ENCODE measurements around the gene PCDHB15.
"Not testable (repeated sequence)": the region's sequence is repeated elsewhere in the genome, so short reads cannot be mapped to it uniquely, and the experiment has no call there.

PCDHB15 gene

GRCh38 chr5:141245250-141245717 lies at the start of gene PCDHB15:
Gene PCDHB15, plus strand, starts transcription at chr5:141245395. Its CDS starts 184 bp downstream, at chr5:141245579.
- FAIRE-seq: no peak

- FAIRE-seq: no peak
Observed at GRCh38 chr5:141196363-141196762, 48.8 kb upstream of the PCDHB15 start.

- no peak for FAIRE-seq
Observed at GRCh38 chr5:141199359-141200235, 45.6 kb upstream of the PCDHB15 start, which contains the start of gene PCDHB11. Gene PCDHB11, plus strand, starts transcription at chr5:141199627. Its CDS starts 148 bp downstream, at chr5:141199775.

GRCh38 chr5:141201126-141201525 lies 44.1 kb upstream of the PCDHB15 start:
- FAIRE-seq: not testable (repeated sequence)

DNA sequence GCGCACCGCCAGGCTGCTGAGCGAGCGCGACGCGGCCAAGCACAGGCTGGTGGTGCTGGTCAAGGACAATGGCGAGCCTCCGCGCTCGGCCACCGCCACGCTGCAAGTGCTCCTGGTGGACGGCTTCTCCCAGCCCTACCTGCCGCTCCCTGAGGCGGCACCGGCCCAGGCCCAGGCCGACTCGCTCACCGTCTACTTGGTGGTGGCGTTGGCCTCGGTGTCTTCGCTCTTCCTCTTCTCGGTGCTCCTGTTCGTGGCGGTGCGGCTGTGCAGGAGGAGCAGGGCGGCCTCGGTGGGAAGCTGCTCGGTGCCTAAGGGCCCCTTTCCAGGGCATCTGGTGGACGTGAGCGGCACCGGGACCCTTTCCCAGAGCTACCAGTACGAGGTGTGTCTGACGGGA lies 43.5 kb upstream of the PCDHB15 start:
- FAIRE-seq: not testable (repeated sequence)

- no peak for FAIRE-seq
Observed at GRCh38 chr5:141208478-141208877, 36.7 kb upstream of the PCDHB15 start, which contains the start of gene PCDHB12. Gene PCDHB12, plus strand, starts transcription at chr5:141208719. Its CDS starts 189 bp downstream, at chr5:141208908.

- not testable (repeated sequence) for FAIRE-seq
Observed at GRCh38 chr5:141210281-141210680, 34.9 kb upstream of the PCDHB15 start.

DNA sequence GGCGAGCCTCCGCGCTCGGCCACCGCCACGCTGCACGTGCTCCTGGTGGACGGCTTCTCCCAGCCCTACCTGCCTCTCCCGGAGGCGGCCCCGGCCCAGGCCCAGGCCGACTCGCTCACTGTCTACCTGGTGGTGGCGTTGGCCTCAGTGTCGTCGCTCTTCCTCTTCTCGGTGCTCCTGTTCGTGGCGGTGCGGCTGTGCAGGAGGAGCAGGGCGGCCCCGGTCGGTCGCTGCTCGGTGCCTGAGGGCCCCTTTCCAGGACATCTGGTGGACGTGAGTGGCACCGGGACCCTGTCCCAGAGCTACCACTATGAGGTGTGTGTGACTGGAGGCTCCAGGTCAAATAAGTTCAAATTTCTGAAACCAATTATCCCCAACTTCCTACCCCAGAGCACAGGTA lies 34.3 kb upstream of the PCDHB15 start:
- not testable (repeated sequence) for FAIRE-seq

DNA sequence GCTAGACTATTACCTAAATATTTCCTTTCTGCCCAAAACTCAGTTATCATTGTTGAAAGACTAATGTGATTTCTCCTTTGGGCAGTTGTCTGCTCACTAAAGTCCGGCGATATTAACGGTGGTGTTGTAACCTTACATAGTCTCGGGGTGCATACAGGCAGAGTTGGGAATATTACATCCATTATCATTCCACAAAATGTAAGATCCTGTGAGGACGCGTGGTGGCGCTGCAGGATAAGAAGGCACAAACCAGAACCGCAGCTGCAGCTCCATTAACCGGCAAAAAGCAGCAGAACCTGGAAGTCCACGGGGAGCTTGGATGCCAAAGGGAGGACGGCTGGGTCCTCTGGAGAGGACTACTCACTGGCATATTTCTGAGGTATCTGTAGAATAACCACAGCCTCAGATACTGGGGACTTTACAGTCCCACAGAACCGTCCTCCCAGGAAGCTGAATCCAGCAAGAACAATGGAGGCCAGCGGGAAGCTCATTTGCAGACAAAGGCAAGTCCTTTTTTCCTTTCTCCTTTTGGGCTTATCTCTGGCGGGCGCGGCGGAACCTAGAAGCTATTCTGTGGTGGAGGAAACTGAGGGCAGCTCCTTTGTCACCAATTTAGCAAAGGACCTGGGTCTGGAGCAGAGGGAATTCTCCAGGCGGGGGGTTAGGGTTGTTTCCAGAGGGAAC lies 31.4 kb upstream of the PCDHB15 start, which contains the start of gene PCDHB13:
TSS of gene PCDHB13 (plus strand) at position 264 of the 684 bp plus-strand sequence. CDS start at position 469, 205 bp downstream.
- FAIRE-seq: not testable (repeated sequence)

DNA sequence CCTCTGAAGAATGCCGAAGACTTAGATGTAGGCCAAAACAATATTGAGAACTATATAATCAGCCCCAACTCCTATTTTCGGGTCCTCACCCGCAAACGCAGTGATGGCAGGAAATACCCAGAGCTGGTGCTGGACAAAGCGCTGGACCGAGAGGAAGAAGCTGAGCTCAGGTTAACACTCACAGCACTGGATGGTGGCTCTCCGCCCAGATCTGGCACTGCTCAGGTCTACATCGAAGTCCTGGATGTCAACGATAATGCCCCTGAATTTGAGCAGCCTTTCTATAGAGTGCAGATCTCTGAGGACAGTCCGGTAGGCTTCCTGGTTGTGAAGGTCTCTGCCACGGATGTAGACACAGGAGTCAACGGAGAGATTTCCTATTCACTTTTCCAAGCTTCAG lies 30.6 kb upstream of the PCDHB15 start:
- FAIRE-seq: not testable (repeated sequence)

DNA sequence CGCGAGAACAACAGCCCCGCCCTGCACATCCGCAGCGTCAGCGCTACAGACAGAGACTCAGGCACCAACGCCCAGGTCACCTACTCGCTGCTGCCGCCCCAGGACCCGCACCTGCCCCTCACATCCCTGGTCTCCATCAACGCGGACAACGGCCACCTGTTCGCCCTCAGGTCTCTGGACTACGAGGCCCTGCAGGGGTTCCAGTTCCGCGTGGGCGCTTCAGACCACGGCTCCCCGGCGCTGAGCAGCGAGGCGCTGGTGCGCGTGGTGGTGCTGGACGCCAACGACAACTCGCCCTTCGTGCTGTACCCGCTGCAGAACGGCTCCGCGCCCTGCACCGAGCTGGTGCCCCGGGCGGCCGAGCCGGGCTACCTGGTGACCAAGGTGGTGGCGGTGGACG lies 29.7 kb upstream of the PCDHB15 start:
- FAIRE-seq: not testable (repeated sequence)

- FAIRE-seq: not testable (repeated sequence)
Observed at GRCh38 chr5:141216035-141216434, 29.2 kb upstream of the PCDHB15 start.

DNA sequence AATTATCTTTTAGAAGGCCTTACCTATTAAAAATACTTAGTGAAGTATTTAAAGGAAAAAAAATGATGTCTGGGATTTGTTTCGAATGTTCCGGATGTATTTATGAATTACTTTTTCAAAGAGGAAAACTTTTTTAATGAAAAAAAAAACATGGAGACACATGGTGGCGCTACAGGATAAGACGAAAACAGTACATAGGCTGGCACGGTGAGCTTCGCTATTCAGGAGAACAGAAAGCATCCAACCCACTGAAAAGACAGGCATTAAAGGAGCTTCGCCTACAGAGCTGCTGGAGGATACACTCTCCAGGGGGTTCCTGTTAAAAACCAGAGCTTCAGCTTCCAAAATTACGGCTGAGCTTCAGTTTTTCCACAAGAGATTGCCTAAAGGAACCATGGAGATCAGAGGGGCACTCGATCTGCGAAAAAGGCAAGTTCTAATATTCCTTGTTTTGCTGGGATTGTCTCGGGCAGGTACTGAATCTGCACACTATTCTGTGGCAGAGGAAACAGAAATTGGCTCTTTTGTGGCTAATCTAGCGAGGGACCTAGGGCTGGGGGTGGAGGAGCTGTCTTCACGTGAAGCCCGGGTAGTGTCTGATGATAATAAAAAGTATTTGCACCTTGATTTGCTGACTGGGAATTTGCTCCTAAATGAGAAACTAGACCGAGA lies 21.9 kb upstream of the PCDHB15 start, which contains the start of gene PCDHB14:
TSS of gene PCDHB14 (plus strand) at position 232 of the 672 bp plus-strand sequence. CDS start at position 395, 163 bp downstream.
- FAIRE-seq: no peak

DNA sequence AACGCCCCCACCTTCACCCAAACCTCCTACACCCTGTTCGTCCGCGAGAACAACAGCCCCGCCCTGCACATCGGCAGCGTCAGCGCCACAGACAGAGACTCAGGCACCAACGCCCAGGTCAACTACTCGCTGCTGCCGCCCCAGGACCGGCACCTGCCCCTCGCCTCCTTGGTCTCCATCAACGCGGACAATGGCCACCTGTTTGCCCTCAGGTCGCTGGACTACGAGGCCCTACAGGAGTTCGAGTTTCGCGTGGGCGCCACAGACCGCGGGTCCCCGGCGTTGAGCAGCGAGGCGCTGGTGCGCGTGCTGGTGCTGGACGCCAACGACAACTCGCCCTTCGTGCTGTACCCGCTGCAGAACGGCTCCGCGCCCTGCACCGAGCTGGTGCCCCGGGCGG lies 20.4 kb upstream of the PCDHB15 start:
- FAIRE-seq: not testable (repeated sequence)

DNA sequence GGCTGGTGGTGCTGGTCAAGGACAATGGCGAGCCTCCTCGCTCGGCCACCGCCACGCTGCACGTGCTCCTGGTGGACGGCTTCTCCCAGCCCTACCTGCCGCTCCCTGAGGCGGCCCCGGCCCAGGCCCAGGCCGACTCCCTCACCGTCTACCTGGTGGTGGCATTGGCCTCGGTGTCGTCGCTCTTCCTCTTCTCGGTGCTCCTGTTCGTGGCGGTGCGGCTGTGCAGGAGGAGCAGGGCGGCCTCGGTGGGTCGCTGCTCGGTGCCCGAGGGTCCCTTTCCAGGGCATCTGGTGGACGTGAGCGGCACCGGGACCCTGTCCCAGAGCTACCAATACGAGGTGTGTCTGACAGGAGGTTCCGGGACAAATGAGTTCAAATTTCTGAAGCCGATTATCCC lies 19.8 kb upstream of the PCDHB15 start:
- FAIRE-seq: not testable (repeated sequence)

DNA sequence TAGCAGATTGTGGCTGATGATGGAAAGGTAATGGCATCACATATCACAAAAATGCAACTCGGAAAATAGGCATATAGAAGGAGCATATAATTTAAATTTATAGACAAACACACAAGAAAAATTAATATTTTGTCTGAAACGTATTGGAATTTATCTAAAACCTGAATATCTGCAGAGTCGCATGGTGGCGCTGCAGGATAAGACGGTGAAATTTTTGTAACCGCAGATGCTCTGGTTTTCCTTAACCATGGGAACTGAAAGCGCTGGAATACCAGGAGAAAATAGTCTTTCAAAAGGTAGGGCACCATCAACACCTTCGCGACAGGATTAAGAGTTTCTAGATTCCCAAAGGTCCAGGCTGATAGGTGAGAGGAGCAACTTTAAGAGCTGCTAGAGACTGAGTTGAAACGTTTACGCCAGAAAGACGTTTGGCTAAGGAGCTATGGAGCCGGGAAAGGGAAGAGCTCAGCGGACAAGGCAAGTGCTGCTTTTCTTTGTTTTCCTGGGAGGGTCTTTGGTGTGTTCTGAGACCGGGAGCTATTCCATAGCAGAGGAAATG lies 11.0 kb upstream of the PCDHB15 start:
- no peak for FAIRE-seq

DNA sequence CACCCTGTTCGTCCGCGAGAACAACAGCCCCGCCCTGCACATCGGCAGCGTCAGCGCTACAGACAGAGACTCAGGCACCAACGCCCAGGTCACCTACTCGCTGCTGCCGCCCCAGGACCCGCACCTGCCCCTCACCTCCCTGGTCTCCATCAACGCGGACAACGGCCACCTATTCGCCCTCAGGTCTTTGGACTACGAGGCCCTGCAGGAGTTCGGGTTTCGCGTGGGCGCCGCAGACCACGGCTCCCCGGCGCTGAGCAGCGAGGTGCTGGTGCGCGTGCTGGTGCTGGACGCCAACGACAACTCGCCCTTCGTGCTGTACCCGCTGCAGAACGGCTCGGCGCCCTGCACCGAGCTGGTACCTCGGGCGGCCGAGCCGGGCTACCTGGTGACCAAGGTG lies 9.3 kb upstream of the PCDHB15 start:
- FAIRE-seq: not testable (repeated sequence)

DNA sequence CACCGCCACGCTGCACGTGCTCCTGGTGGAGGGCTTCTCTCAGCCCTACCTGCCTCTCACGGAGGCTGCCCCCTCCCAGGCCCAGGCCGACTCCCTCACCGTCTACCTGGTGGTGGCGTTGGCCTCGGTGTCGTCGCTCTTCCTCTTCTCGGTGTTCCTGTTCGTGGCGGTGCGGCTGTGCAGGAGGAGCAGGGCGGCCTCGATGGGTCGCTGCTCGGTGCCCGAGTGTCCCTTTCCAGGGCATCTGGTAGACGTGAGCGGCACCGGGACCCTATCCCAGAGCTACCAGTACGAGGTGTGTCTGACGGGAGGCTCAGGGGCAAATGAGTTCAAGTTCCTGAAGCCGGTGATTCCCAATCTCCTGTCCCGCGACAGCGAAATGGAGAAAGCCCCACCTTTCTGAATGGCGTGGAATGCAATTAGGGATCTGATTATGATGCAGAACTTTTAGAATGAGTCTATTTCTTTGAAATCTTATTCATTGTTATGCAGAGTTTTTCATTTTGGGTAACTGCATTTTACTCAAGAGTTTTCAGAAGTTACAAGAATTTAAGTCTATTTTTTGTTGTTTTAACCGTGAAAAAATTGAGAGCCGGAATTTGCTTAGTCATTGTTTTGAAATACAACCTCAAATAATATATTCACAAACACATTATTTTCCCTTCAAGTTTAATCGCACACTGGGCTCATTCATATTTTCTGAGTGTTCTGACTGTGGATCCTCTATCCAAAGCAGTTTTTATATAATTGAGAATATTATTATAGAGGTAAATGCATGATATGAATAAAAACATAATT lies 8.5 kb upstream of the PCDHB15 start:
- FAIRE-seq: no peak

- no peak for FAIRE-seq
Observed at GRCh38 chr5:141241496-141241895, 3.7 kb upstream of the PCDHB15 start.

GRCh38 chr5:141246971-141247370 lies 1.8 kb downstream of the PCDHB15 start:
- not testable (repeated sequence) for FAIRE-seq

- FAIRE-seq: not testable (repeated sequence)
Observed at GRCh38 chr5:141247434-141247833, 2.2 kb downstream of the PCDHB15 start.

Data from endometrium (tissue), 2 donors.